Measurements from ENCODE around the gene CDCA3. TPM values are rescaled to one million over a fixed set of nuclear protein-coding genes. Genes with fewer than 3 reads are reported as not detected.

The CDCA3 gene
- total and polyA plus RNA-seq, 2 of the 13 experiments (the other 11 are each of a cell fraction or from before 2014, with no cell fraction given), result 32.7 to 56.5 TPM

GRCh38 chr12:6829536-6830220 lies 21.4 kb downstream of the CDCA3 start (continued):
- no peak for TF ChIP-seq HMGXB3 (CRISPR knock-in tag; IDR thresholded peaks at IDR 0.05; ENCODE audit: borderline replicate concordance)
- no peak for TF ChIP-seq ZNF142 (CRISPR knock-in tag; IDR thresholded peaks at IDR 0.05)
- TF ChIP-seq FLYWCH1 (CRISPR knock-in tag; IDR thresholded peaks at IDR 0.05), result no peak
- TF ChIP-seq NFE2L1 (CRISPR knock-in tag; IDR thresholded peaks at IDR 0.05; ENCODE audit: borderline replicate concordance), result no peak
- TF ChIP-seq ATF5 (CRISPR knock-in tag; IDR thresholded peaks at IDR 0.05; ENCODE audit: low read depth), result no peak
- 0 out of 2 replicates have a peak, but pooled peaks have one; percentile 42 for TF ChIP-seq TP53 (CRISPR knock-in tag; conservative IDR thresholded peaks at IDR 0.05)
- no peak for TF ChIP-seq TOE1 (CRISPR knock-in tag; IDR thresholded peaks at IDR 0.05)
- no peak for TF ChIP-seq DNMT1 (CRISPR knock-in tag; IDR thresholded peaks at IDR 0.05)
- peak; percentile 68; the same call in 1 of the 2 replicates for TF ChIP-seq POLR2G (IDR thresholded peaks at IDR 0.05; ENCODE audit: low read depth, low read length)
- TF ChIP-seq ATF7 (IDR thresholded peaks at IDR 0.05), result no peak
- no peak for TF ChIP-seq ATF7 (CRISPR knock-in tag; IDR thresholded peaks at IDR 0.05)
- TF ChIP-seq CREB1 (IDR thresholded peaks at IDR 0.05), result no peak
- no peak for TF ChIP-seq CREB1 (CRISPR knock-in tag; IDR thresholded peaks at IDR 0.05)
- TF ChIP-seq ZBTB44 (CRISPR knock-in tag; IDR thresholded peaks at IDR 0.05), result no peak

Data from HepG2 (cell line).